Measurements from ENCODE around the gene PATJ.

- TF ChIP-seq TAF1 (IDR thresholded peaks at IDR 0.05; ENCODE audit: borderline replicate concordance, insufficient read depth, low read length) (no peak), REST (IDR thresholded peaks at IDR 0.05; ENCODE audit: insufficient read depth in 1 of 2, low read depth in 2 of 2, low read length in 2 of 2) (no peak), POLR2AphosphoS5 (IDR thresholded peaks at IDR 0.05; ENCODE audit: low read depth, low read length) (no peak)
Observed at GRCh38 chr1:61851849-61852669, 109.8 kb downstream of the PATJ start.
